ENCODE measurements around the gene SLIT1.

GRCh38 chr10:97069576-97070362 is 116.0 kb downstream of the SLIT1 start:
- no peak for TF ChIP-seq TAF1 (IDR thresholded peaks at IDR 0.05; ENCODE audit: borderline replicate concordance, insufficient read depth, low read length)
- no peak for TF ChIP-seq POLR2AphosphoS5 (IDR thresholded peaks at IDR 0.05; ENCODE audit: low read depth, low read length)
- TF ChIP-seq REST (IDR thresholded peaks at IDR 0.05; ENCODE audit: insufficient read depth in 1 of 2, low read depth in 2 of 2, low read length in 2 of 2): no peak
